ENCODE measurements around the gene INHBC. TPM values are rescaled to one million over a fixed set of nuclear protein-coding genes. Genes with fewer than 3 reads are reported as not detected.

The INHBC gene
- total RNA-seq, 1 experiment from 2014 or later, result 0.20 TPM

GRCh38 chr12:57498132-57498502 lies 63.5 kb downstream of the INHBC start:
- Histone ChIP-seq H3K4me1 (ENCODE audit: control insufficient read depth in 1 of 2, insufficient read depth in 2 of 2, low read length in 2 of 2) (no peaks in the 10 kb centered on the region), H3K4me2 (ENCODE audit: low read length) (no peak overlapping the region), H3K36me3 (ENCODE audit: control insufficient read depth in 1 of 2, insufficient read depth in 2 of 2, low read length in 2 of 2) (peaks cover 35 to 50% of the 10 kb centered on the region in 2 experiments), H3K27ac (ENCODE audit: low read depth, low read length) (no peak overlapping the region), H2AFZ (ENCODE audit: low read depth, low read length, poor library complexity, severe bottlenecking) (no peak overlapping the region), H3K9ac (ENCODE audit: low read length) (no peak overlapping the region), H3K79me2 (ENCODE audit: insufficient read depth, low read length) (no peaks in the 10 kb centered on the region), H3K9me2 (ENCODE audit: insufficient read depth) (no peaks in the 10 kb centered on the region), H4K20me1 (ENCODE audit: insufficient read depth) (no peaks in the 10 kb centered on the region), H3K9me3 (ENCODE audit: control insufficient read depth in 1 of 2, insufficient read depth in 1 of 2, low read depth in 1 of 2, low read length in 2 of 2) (no peaks in the 10 kb centered on the region), H3K4me3 (replicated peaks in 1 of 2; ENCODE audit: low read depth in 1 of 2, low read length in 2 of 2) (no peak overlapping the region), H3K27me3 (ENCODE audit: insufficient read depth, low read length) (no peaks in the 10 kb centered on the region)
- peak; percentile 49; the same call in 1 of the 2 replicates for ATAC-seq
- TF ChIP-seq ZNF274 (IDR thresholded peaks at IDR 0.05; ENCODE audit: low read depth, low read length) (no peak), YY1 (IDR thresholded peaks at IDR 0.05; ENCODE audit: extremely low read depth, insufficient replicate concordance, low read depth, low read length) (no peak), CEBPB (IDR thresholded peaks at IDR 0.05; ENCODE audit: low read depth) (no peak), FOSL1 (IDR thresholded peaks at IDR 0.05; ENCODE audit: low read depth) (no peak), SIN3A (IDR thresholded peaks at IDR 0.05; ENCODE audit: low read depth) (no peak), SP1 (IDR thresholded peaks at IDR 0.05; ENCODE audit: low read depth) (no peak), JUND (IDR thresholded peaks at IDR 0.05) (no peak), RAD21 (IDR thresholded peaks at IDR 0.05; ENCODE audit: low read depth) (no peak), ELF1 (IDR thresholded peaks at IDR 0.05; ENCODE audit: borderline replicate concordance, low read depth) (no peak)
- TF ChIP-seq, protein P1, sequence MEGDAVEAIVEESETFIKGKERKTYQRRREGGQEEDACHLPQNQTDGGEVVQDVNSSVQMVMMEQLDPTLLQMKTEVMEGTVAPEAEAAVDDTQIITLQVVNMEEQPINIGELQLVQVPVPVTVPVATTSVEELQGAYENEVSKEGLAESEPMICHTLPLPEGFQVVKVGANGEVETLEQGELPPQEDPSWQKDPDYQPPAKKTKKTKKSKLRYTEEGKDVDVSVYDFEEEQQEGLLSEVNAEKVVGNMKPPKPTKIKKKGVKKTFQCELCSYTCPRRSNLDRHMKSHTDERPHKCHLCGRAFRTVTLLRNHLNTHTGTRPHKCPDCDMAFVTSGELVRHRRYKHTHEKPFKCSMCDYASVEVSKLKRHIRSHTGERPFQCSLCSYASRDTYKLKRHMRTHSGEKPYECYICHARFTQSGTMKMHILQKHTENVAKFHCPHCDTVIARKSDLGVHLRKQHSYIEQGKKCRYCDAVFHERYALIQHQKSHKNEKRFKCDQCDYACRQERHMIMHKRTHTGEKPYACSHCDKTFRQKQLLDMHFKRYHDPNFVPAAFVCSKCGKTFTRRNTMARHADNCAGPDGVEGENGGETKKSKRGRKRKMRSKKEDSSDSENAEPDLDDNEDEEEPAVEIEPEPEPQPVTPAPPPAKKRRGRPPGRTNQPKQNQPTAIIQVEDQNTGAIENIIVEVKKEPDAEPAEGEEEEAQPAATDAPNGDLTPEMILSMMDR (IDR thresholded peaks at IDR 0.05 in 2 of 3, conservative IDR thresholded peaks at IDR 0.05 in 1 of 3; ENCODE audit: borderline replicate concordance in 1 of 3, insufficient read depth in 1 of 3, low read depth in 2 of 3, low read length in 2 of 3), result no peak
- intact Hi-C loops (cut with micrococcal nuclease), result no loop called here
- ChIA-PET RAD21 (ENCODE audit: low non-redundant PET in 1 of 2, low total read pairs in 2 of 2, uncharacterized antibody in 2 of 2, unreplicated experiment in 2 of 2) (no interaction called here), POLR2A (no interaction called here), CTCF (no interaction called here)
- BruUV-seq (replicated peaks), result no TSS peak
- no peak for DNase-seq (ENCODE audit: low read depth, low spot score)

DNA sequence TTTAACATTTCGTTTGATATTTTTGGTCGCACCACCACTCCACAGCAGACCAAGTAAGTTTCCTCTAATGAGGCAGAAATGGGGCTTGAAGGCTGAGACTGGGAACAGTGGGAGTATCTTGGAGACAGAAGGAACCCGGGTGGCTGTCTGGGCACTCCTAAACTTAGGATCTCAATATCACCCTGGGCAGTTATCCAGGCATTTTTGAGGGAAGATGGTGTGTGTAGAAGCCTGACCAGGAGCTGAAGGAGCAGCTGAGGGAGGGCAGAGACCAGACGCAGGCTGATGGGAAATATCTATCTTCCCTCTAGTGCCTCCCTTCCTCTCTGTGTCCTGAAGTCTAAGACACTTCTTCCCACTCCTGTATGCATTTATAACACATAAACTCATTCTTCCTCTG lies 64.0 kb downstream of the INHBC start:
- TF ChIP-seq CEBPB (IDR thresholded peaks at IDR 0.05; ENCODE audit: low read depth), result no peak
- TF ChIP-seq, protein P1 (IDR thresholded peaks at IDR 0.05 in 2 of 3, conservative IDR thresholded peaks at IDR 0.05 in 1 of 3; ENCODE audit: borderline replicate concordance in 1 of 3, insufficient read depth in 1 of 3, low read depth in 2 of 3, low read length in 2 of 3), result no peak
- Histone ChIP-seq H2AFZ (ENCODE audit: low read depth, low read length, poor library complexity, severe bottlenecking) (no peak overlapping the region), H3K9me2 (ENCODE audit: insufficient read depth) (no peaks in the 10 kb centered on the region), H3K9me3 (ENCODE audit: control insufficient read depth in 1 of 2, insufficient read depth in 1 of 2, low read depth in 1 of 2, low read length in 2 of 2) (no peaks in the 10 kb centered on the region), H3K79me2 (ENCODE audit: insufficient read depth, low read length) (no peaks in the 10 kb centered on the region), H4K20me1 (ENCODE audit: insufficient read depth) (no peaks in the 10 kb centered on the region), H3K4me1 (ENCODE audit: control insufficient read depth in 1 of 2, insufficient read depth in 2 of 2, low read length in 2 of 2) (no peaks in the 10 kb centered on the region), H3K4me2 (ENCODE audit: low read length) (no peak overlapping the region), H3K36me3 (ENCODE audit: control insufficient read depth in 1 of 2, insufficient read depth in 2 of 2, low read length in 2 of 2) (peaks cover 36 to 51% of the 10 kb centered on the region in 2 experiments), H3K27me3 (ENCODE audit: insufficient read depth, low read length) (no peaks in the 10 kb centered on the region), H3K4me3 (replicated peaks in 1 of 2; ENCODE audit: low read depth in 1 of 2, low read length in 2 of 2) (no peak overlapping the region), H3K9ac (ENCODE audit: low read length) (no peak overlapping the region), H3K27ac (ENCODE audit: low read depth, low read length) (no peak overlapping the region)
- DNase-seq (ENCODE audit: low read depth, low spot score), result no peak
- BruUV-seq (replicated peaks), result no TSS peak
- CTCF ChIA-PET, result no interaction called here
- ATAC-seq, result no peak
- POLR2A ChIA-PET, result no interaction called here
- intact Hi-C loops (cut with micrococcal nuclease), result no loop called here
- RAD21 ChIA-PET (ENCODE audit: low non-redundant PET in 1 of 2, low total read pairs in 2 of 2, uncharacterized antibody in 2 of 2, unreplicated experiment in 2 of 2), result no interaction called here
